Gastroesophageal sphincter (tissue), 4 donors: ENCODE results near the gene WASF1. TPM values are rescaled to one million over a fixed set of nuclear protein-coding genes. Genes with fewer than 3 reads are reported as not detected.

Experiments used
- ATAC-seq: fragments of 150-250 bp; one replicate; pipeline ENCODE4 v1.9.1; 2016; ENCODE audit warnings: mild to moderate bottlenecking, moderate library complexity
- H3K27ac ChIP-seq, 4 donors: fragments of 200-600 bp; sonication (generic) in 3 of 4; 1 replicate in 3 of 4; 2 replicates in 1 of 4; pipeline ENCODE4 v1.5.1; 2016 to 2019
- H3K27me3 ChIP-seq: fragments of 200-600 bp; sonication (generic); one replicate; pipeline ENCODE4 v1.5.1; 2019
- H3K36me3 ChIP-seq, 2 donors: fragments of 200-600 bp; sonication (generic); one replicate each; pipeline ENCODE4 v1.5.1; 2019; ENCODE audit warnings: control low read depth in 1 of 2
- H3K4me1 ChIP-seq, 3 donors: fragments of 200-600 bp; sonication (generic); 1 replicate in 2 of 3; 2 replicates in 1 of 3; pipeline ENCODE4 v1.5.1; 2016 to 2019; ENCODE audit warnings: control low read depth in 2 of 3
- H3K4me3 ChIP-seq, 2 donors: fragments of 200-600 bp; sonication (generic); one replicate each; pipeline ENCODE4 v1.5.1; 2019; ENCODE audit warnings: mild to moderate bottlenecking in 1 of 2, moderate library complexity in 1 of 2
- H3K9me3 ChIP-seq, 3 donors: fragments of 200-600 bp; sonication (generic); one replicate each; pipeline ENCODE4 v1.5.1; 2017 to 2019; ENCODE audit warnings: control low read depth in 2 of 3
- CTCF ChIP-seq, 4 experiments: fragments of 200-600 bp in 2 of 4; fragments of 450-650 bp in 2 of 4; sonication (generic) in 1 of 4; IDR thresholded peaks; one replicate each; pipeline ENCODE4 v1.5.1; 2017 to 2019; ENCODE audit warnings: antibody characterized with exemption in 4 of 4, mild to moderate bottlenecking in 2 of 4, moderate library complexity in 2 of 4
- EP300 ChIP-seq: sonication (generic); formaldehyde crosslinking; IDR thresholded peaks from one replicate; pipeline ENCODE4 v1.6.1; 2017; ENCODE audit warnings: antibody characterized with exemption, mild to moderate bottlenecking
- POLR2A ChIP-seq, 2 donors: fragments of 450-650 bp; IDR thresholded peaks; one replicate each; pipeline ENCODE4 v1.6.1; 2017; ENCODE audit warnings: antibody characterized with exemption in 2 of 2, mild to moderate bottlenecking in 2 of 2, moderate library complexity in 1 of 2
- POLR2AphosphoS5 ChIP-seq: sonication (generic); formaldehyde crosslinking; IDR thresholded peaks from one replicate; pipeline ENCODE4 v1.6.1; 2017; ENCODE audit warnings: antibody characterized with exemption
- WGBS, 2 donors: methylation state at CpG; one replicate each; pipeline ENCODE4 v1.1.5; 2018; ENCODE audit warnings: low coverage in 1 of 2; 5-methylcytosine and 5-hydroxymethylcytosine counted together
- total RNA-seq, 4 donors: library from RNA; depleted of rRNA; stranded (reverse); fragments of >200 nt; gene quantifications; one replicate each; pipeline ENCODE4 v1.1.0, GENCODE V29; 2016

The WASF1 gene
- total RNA-seq, 4 donors from 2014 or later, result 11.8 to 27.7 (median 24.5) TPM

DNA sequence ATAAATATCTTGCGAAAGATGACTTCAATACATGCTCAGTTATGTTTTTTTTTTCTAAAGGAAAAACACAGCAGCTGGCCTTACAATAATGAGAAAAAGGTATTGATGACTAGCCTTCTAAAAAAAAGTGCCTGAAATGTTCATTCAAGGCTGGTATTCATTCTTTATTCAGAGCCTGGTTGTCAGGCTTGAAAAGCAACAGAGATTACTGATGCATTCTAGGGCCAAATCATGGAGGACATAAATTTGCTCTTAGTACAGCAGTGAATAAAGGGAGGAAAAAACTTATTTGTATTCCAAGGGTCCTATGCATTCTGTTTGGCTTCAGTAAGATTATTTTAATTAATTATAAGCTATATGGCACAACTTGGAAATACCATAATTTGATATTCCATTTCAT, 83.5 kb downstream of the WASF1 start:
- no peaks in the 10 kb centered on the region for H3K9me3 ChIP-seq
- ATAC-seq, result no peak
- no peak overlapping the region for H3K4me3 ChIP-seq
- H3K27ac ChIP-seq, result peak overlapping the region in 1 of 4 donors; percentile 52
- H3K36me3 ChIP-seq, result peaks cover 0 to 13% of the 10 kb centered on the region in 2 donors
- TF ChIP-seq CTCF (IDR thresholded peaks at IDR 0.05), result no peak
- no peaks in the 10 kb centered on the region for H3K27me3 ChIP-seq
- peaks cover 0 to 21% (median 6%) of the 10 kb centered on the region in 3 donors for H3K4me1 ChIP-seq
- 93 to 100% methylated on average over 1 of the region's 1 CpG for WGBS, 2 donors

DNA sequence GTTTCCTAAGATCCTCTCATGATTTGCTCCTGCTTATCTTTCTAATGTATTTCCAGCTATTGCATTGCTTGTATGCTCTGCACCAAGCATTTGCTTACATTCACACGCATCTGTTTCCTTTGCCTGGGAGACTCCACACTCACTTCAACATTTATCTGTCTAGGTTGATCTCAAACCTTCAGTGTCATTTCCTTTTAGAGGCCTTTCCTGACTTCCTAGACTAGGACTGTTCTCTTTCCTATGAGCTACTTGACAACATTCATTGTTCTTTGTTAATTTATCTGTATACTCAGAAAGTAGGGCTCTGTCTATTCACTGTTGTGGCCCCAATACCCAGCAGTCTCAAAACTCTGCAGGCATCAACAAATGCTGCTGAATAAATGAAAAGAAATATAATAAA, 84.4 kb downstream of the WASF1 start:
- H3K36me3 ChIP-seq, result peaks cover 0 to 7% of the 10 kb centered on the region in 2 donors
- peaks cover 0 to 21% (median 6%) of the 10 kb centered on the region in 3 donors for H3K4me1 ChIP-seq
- WGBS, 2 donors, result 79% methylated on average over 1 of the region's 1 CpG; no CpG with 5 or more reads in 1 of the 2 donors
- no peak overlapping the region for H3K27ac ChIP-seq
- no peak for ATAC-seq
- TF ChIP-seq EP300, result no peak
- TF ChIP-seq POLR2A (IDR thresholded peaks at IDR 0.05), result no peak
- TF ChIP-seq POLR2AphosphoS5, result no peak
- TF ChIP-seq CTCF (IDR thresholded peaks at IDR 0.05), result no peak
- H3K4me3 ChIP-seq, result no peak overlapping the region
- H3K27me3 ChIP-seq, result no peaks in the 10 kb centered on the region
- H3K9me3 ChIP-seq, result no peaks in the 10 kb centered on the region

- ATAC-seq, result no peak
- WGBS, 2 donors, result 80 to 100% methylated on average over 1 of the region's 1 CpG
- no peak overlapping the region for H3K4me3 ChIP-seq
- H3K4me1 ChIP-seq, result peaks cover 0 to 21% (median 6%) of the 10 kb centered on the region in 3 donors
- no peak for TF ChIP-seq POLR2AphosphoS5
- TF ChIP-seq POLR2A (IDR thresholded peaks at IDR 0.05), result no peak
- no peak overlapping the region for H3K27ac ChIP-seq
- no peaks in the 10 kb centered on the region for H3K9me3 ChIP-seq
- peaks cover 0 to 7% of the 10 kb centered on the region in 2 donors for H3K36me3 ChIP-seq
- no peaks in the 10 kb centered on the region for H3K27me3 ChIP-seq
Measured at GRCh38 chr6:110093981-110094380, 85.5 kb downstream of the WASF1 start.

DNA sequence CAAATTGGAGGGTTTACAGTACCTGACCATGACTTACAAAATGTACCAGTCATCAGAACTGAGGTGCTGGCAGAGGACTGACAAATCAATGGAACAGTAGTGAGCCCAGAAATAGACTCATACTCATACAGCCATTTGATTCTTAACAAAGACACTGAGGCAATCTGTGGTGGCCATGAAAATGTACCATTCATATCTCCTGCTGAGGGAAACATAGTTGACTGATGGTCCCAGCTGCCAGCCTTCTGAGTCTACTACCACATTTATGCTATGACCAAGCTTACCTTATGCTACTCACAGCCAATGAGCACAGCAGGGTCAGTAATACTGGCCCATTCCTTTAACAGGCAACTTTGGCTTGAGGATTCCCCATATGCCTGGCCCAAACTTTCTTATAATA, 88.6 kb downstream of the WASF1 start:
- no peaks in the 10 kb centered on the region for H3K36me3 ChIP-seq
- H3K27ac ChIP-seq, result no peak overlapping the region
- H3K9me3 ChIP-seq, result no peaks in the 10 kb centered on the region
- no peaks in the 10 kb centered on the region for H3K27me3 ChIP-seq
- no peak for TF ChIP-seq POLR2AphosphoS5
- TF ChIP-seq CTCF (IDR thresholded peaks at IDR 0.05), result no peak
- no peak for TF ChIP-seq POLR2A (IDR thresholded peaks at IDR 0.05)
- no peak for ATAC-seq
- no peak overlapping the region for H3K4me3 ChIP-seq
- H3K4me1 ChIP-seq, result peaks cover 0 to 2% (median 0%) of the 10 kb centered on the region in 3 donors

DNA sequence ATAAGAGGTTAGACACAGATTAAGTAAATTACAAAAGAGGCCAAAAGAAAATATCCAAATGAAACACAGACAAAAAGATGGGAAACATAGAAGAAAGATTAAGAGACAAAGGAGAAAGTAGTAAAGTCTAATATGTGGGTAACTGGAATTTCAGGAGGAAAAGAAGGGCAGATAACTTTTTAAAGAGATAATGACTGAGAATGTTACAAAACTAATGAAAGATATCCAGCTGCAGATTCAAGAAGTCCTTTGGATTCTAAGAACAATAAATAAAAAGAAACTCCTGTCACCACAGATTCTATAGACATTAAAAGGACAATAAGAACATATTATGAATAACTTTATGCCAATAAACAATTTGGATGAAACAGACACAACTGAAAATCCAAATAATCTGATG, 90.1 kb downstream of the WASF1 start:
- Histone ChIP-seq H3K27ac (no peak overlapping the region), H3K4me1 (no peaks in the 10 kb centered on the region), H3K4me3 (no peak overlapping the region), H3K9me3 (no peaks in the 10 kb centered on the region), H3K27me3 (no peaks in the 10 kb centered on the region), H3K36me3 (no peaks in the 10 kb centered on the region)
- ATAC-seq, result no peak
- TF ChIP-seq POLR2A (IDR thresholded peaks at IDR 0.05), result no peak
- no peak for TF ChIP-seq POLR2AphosphoS5
- TF ChIP-seq EP300, result no peak
- no peak for TF ChIP-seq CTCF (IDR thresholded peaks at IDR 0.05)

DNA sequence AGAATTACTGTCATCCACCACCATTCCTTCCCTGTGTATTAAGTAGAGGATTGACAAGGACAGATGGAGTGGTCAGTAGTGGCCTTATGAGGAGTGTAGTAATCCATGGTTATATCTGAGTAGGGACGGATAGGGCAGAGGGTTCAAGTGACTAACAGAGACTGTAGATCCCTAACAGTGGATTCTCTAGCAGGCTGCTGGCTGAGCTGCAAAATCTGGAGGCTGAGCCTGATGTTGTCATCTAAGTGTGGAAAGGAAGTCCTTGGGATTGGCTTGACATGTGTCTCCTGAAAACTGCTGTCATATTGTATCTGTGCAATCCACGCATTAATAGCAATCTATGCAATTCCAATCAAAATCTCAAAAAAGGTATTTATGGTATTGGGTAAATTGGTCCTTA, 94.2 kb downstream of the WASF1 start:
- no peaks in the 10 kb centered on the region for H3K36me3 ChIP-seq
- no peaks in the 10 kb centered on the region for H3K9me3 ChIP-seq
- H3K4me1 ChIP-seq, result no peaks in the 10 kb centered on the region
- TF ChIP-seq CTCF (IDR thresholded peaks at IDR 0.05), result no peak
- no peak for TF ChIP-seq POLR2AphosphoS5
- TF ChIP-seq POLR2A (IDR thresholded peaks at IDR 0.05), result no peak
- TF ChIP-seq EP300, result no peak
- ATAC-seq, result no peak
- no peaks in the 10 kb centered on the region for H3K27me3 ChIP-seq
- no peak overlapping the region for H3K4me3 ChIP-seq
- no peak overlapping the region for H3K27ac ChIP-seq
- whole genome bisulfite sequencing, 2 donors, result 100% methylated on average over 1 to 2 of the region's 2 CpGs
